Trophoblast cell (in vitro differentiated cells and primary cell): Measurements from ENCODE around the gene DLK1.

Experiments
- DNase-seq, 2 donors: peaks; one replicate each; pipeline ENCODE4 v3.0.0-alpha.2; 2016
- H2AFZ ChIP-seq: 2 replicates; pipeline ENCODE4 v1.6.1; 2013; ENCODE audit warnings: low read length, moderate library complexity, mild to moderate bottlenecking; ENCODE audit not compliant: insufficient read depth, poor library complexity
- H2AK5ac ChIP-seq: 2 replicates; pipeline ENCODE4 v1.6.1; 2013; ENCODE audit warnings: mild to moderate bottlenecking, low read length
- H2BK120ac ChIP-seq: 2 replicates; pipeline ENCODE4 v1.6.1; 2013; ENCODE audit warnings: low read length, mild to moderate bottlenecking, moderate library complexity; ENCODE audit not compliant: insufficient read depth, poor library complexity
- H2BK12ac ChIP-seq: 2 replicates; pipeline ENCODE4 v1.6.1; 2013; ENCODE audit warnings: mild to moderate bottlenecking, low read length, moderate library complexity
- H2BK5ac ChIP-seq: 2 replicates; pipeline ENCODE4 v1.6.1; 2013; ENCODE audit warnings: low read length, low read depth, moderate library complexity, mild to moderate bottlenecking; ENCODE audit not compliant: poor library complexity
- H3K14ac ChIP-seq: 2 replicates; pipeline ENCODE4 v1.6.1; 2013; ENCODE audit warnings: mild to moderate bottlenecking, low read length
- H3K18ac ChIP-seq: 2 replicates; pipeline ENCODE4 v1.6.1; 2013; ENCODE audit warnings: mild to moderate bottlenecking, low read length
- H3K23ac ChIP-seq: 2 replicates; pipeline ENCODE4 v1.6.1; 2013; ENCODE audit warnings: low read length
- H3K27ac ChIP-seq: 2 replicates; pipeline ENCODE4 v1.5.1; 2013; ENCODE audit warnings: low read depth, mild to moderate bottlenecking, inconsistent platforms, low read length, moderate library complexity
- H3K27me3 ChIP-seq: 2 replicates; pipeline ENCODE4 v1.6.1; 2013; ENCODE audit warnings: inconsistent platforms, mild to moderate bottlenecking, low read length, moderate library complexity; ENCODE audit not compliant: insufficient read depth
- H3K36me3 ChIP-seq, 2 experiments: 1 replicate in 1 of 2; 2 replicates in 1 of 2; pipeline ENCODE4 v1.6.1; 2013; ENCODE audit warnings: low read length in 2 of 2, mild to moderate bottlenecking in 2 of 2, moderate library complexity in 1 of 2; ENCODE audit not compliant: insufficient read depth in 2 of 2, control insufficient read depth in 1 of 2
- H3K4ac ChIP-seq: 2 replicates; pipeline ENCODE4 v1.6.1; 2013; ENCODE audit warnings: low read depth, mild to moderate bottlenecking, low read length, moderate library complexity
- H3K4me1 ChIP-seq, 2 experiments: 1 replicate in 1 of 2; 2 replicates in 1 of 2; pipeline ENCODE4 v1.6.1; 2013; ENCODE audit warnings: low read length in 2 of 2, mild to moderate bottlenecking in 2 of 2, moderate library complexity in 1 of 2; ENCODE audit not compliant: insufficient read depth in 2 of 2, control insufficient read depth in 1 of 2
- H3K4me2 ChIP-seq: 2 replicates; pipeline ENCODE4 v1.6.1; 2013; ENCODE audit warnings: inconsistent platforms, mild to moderate bottlenecking, low read length, moderate library complexity
- H3K4me3 ChIP-seq: 2 replicates; pipeline ENCODE4 v1.5.1; 2013; ENCODE audit warnings: mild to moderate bottlenecking, low read depth, low read length, inconsistent platforms
- H3K79me1 ChIP-seq: one replicate; pipeline ENCODE4 v1.6.1; 2013; ENCODE audit warnings: low read length
- H3K79me2 ChIP-seq: 2 replicates; pipeline ENCODE4 v1.6.1; 2013; ENCODE audit warnings: low read length, mild to moderate bottlenecking; ENCODE audit not compliant: control insufficient read depth, insufficient read depth, poor library complexity
- H3K9ac ChIP-seq: 2 replicates; pipeline ENCODE4 v1.6.1; 2013; ENCODE audit warnings: mild to moderate bottlenecking, low read length
- H3K9me3 ChIP-seq: 2 replicates; pipeline ENCODE4 v1.6.1; 2013; ENCODE audit warnings: low read depth, mild to moderate bottlenecking, control low read depth, inconsistent platforms, low read length; ENCODE audit not compliant: insufficient read depth
- H4K12ac ChIP-seq: 2 replicates; pipeline ENCODE4 v1.6.1; 2013; ENCODE audit warnings: low read depth, mild to moderate bottlenecking, low read length, moderate library complexity
- H4K8ac ChIP-seq: 2 replicates; pipeline ENCODE4 v1.6.1; 2013; ENCODE audit warnings: low read depth, mild to moderate bottlenecking, low read length, moderate library complexity
- H4K91ac ChIP-seq: one replicate; pipeline ENCODE4 v1.6.1; 2013; ENCODE audit warnings: low read depth, mild to moderate bottlenecking, low read length, moderate library complexity
- WGBS: extraction: QIAGEN DNeasy Blood & Tissue Kit; methylation state at CpG from one replicate; pipeline ENCODE4 v1.1.7; 2013; ENCODE audit warnings: missing lambda C conversion rate; ENCODE audit not compliant: insufficient read length, insufficient coverage; ENCODE audit errors: extremely low coverage; 5-methylcytosine and 5-hydroxymethylcytosine counted together

DLK1 gene

DNA sequence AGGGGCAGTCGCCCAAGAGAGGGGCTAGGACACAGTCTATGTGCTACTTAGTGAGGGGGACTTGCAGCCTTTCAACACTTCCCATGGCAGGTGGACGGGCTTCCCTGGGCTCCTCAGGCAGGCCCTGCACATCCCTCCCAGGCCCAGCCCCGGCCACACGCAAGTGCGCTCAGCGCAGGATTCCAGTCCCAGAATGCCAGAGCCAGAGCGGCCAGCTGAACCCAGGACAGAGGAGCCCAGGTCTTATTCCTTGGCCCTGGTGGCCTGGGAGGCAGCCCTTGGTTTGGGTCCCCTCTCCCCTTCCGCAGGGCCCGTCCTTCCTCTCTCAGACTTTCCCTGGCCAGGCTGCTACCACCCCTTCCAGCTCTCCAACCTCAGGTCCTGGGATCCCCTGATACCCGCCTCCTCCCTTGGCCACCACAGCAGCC is 12.0 kb downstream of the DLK1 start:
- no peak overlapping the region for H3K18ac ChIP-seq
- no peak overlapping the region for H4K8ac ChIP-seq
- H3K27me3 ChIP-seq, result no peaks in the 10 kb centered on the region

GRCh38 chr14:100739306-100739705 is 12.6 kb downstream of the DLK1 start:
- WGBS, result no CpG with 5 or more reads among the region's 11 CpGs
- H4K12ac ChIP-seq, result no peak overlapping the region
- no peak overlapping the region for H2AFZ ChIP-seq
- no peaks in the 10 kb centered on the region for H3K79me2 ChIP-seq
- H3K9me3 ChIP-seq, result peaks cover 7% of the 10 kb centered on the region
- no peak overlapping the region for H3K9ac ChIP-seq
- H3K23ac ChIP-seq, result no peak overlapping the region
- H3K18ac ChIP-seq, result no peak overlapping the region
- no peak overlapping the region for H3K14ac ChIP-seq
- no peaks in the 10 kb centered on the region for H3K79me1 ChIP-seq
- no peak overlapping the region for H4K8ac ChIP-seq
- H3K4me1 ChIP-seq, result no peaks in the 10 kb centered on the region
- no peak overlapping the region for H4K91ac ChIP-seq
- no peak overlapping the region for H2AK5ac ChIP-seq
- H2BK120ac ChIP-seq, result no peak overlapping the region
- no peak overlapping the region for H2BK12ac ChIP-seq
- no peak overlapping the region for H3K4ac ChIP-seq
- H3K4me2 ChIP-seq, result no peak overlapping the region
- H3K27ac ChIP-seq, result no peak overlapping the region
- no peak overlapping the region for H3K4me3 ChIP-seq
- no peaks in the 10 kb centered on the region for H3K36me3 ChIP-seq
- H2BK5ac ChIP-seq, result no peak overlapping the region
- DNase-seq, result no peak
- no peaks in the 10 kb centered on the region for H3K27me3 ChIP-seq

More for the DNA sequence above, 12.0 kb downstream of the DLK1 start:
- H2AFZ ChIP-seq, result no peak overlapping the region
- no peak overlapping the region for H3K9ac ChIP-seq
- H4K12ac ChIP-seq, result no peak overlapping the region
- H3K4me2 ChIP-seq, result no peak overlapping the region
- H2BK120ac ChIP-seq, result no peak overlapping the region
- no peak overlapping the region for H3K27ac ChIP-seq
- H3K36me3 ChIP-seq, result no peaks in the 10 kb centered on the region
- no peak overlapping the region for H3K4me3 ChIP-seq
- no peak overlapping the region for H3K23ac ChIP-seq
- no peaks in the 10 kb centered on the region for H3K4me1 ChIP-seq
- no peak overlapping the region for H3K4ac ChIP-seq
- no peaks in the 10 kb centered on the region for H3K79me1 ChIP-seq
- DNase-seq, result no peak
- no peak overlapping the region for H2AK5ac ChIP-seq
- H2BK5ac ChIP-seq, result no peak overlapping the region
- H3K79me2 ChIP-seq, result no peaks in the 10 kb centered on the region
- no peak overlapping the region for H2BK12ac ChIP-seq
- no peak overlapping the region for H3K14ac ChIP-seq
- WGBS, result no CpG with 5 or more reads among the region's 10 CpGs
- no peak overlapping the region for H4K91ac ChIP-seq
- peaks cover 7% of the 10 kb centered on the region for H3K9me3 ChIP-seq

DNA sequence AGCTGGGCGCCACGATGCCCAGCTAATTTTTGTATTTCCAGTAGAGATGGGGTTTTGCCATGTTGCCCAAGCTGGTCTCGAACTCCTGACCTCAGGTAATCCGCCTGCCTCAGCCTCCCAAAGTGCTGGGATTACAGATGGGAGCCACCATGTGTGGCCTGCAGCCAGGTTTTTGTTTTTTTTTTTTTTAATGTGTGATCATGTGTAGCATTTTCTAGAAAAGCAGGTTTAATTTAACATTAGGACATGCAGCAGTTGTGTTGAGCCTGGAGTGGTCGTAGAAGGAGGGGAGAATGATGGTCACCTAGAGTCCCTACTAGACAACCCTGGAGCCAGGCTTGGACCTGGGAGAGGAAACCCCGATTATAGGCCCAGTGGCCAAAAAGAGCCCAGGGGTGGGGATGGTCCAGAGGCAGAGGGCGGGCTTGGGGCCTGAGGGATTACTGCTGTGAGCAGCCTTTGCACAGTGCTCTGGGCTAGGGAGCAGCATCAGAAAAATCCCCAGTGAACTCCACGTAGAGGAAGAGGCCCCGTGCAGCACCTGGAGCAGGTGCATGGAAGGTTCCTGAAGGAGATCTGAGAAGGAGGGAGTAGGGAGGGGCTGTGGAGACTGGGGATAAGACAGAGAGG is 13.6 kb downstream of the DLK1 start:
- Histone ChIP-seq H3K9me3 (peaks cover 6% of the 10 kb centered on the region), H3K14ac (no peak overlapping the region), H2AK5ac (no peak overlapping the region), H2BK120ac (no peak overlapping the region), H2BK12ac (no peak overlapping the region), H3K4me1 (no peaks in the 10 kb centered on the region), H3K79me2 (no peaks in the 10 kb centered on the region), H3K9ac (no peak overlapping the region), H3K27ac (no peak overlapping the region), H3K27me3 (no peaks in the 10 kb centered on the region), H3K4me2 (no peak overlapping the region), H3K4me3 (no peak overlapping the region), H3K18ac (no peak overlapping the region), H4K91ac (no peak overlapping the region), H3K36me3 (no peaks in the 10 kb centered on the region), H2BK5ac (no peak overlapping the region), H3K4ac (no peak overlapping the region), H3K79me1 (no peaks in the 10 kb centered on the region), H4K12ac (no peak overlapping the region), H3K23ac (no peak overlapping the region), H4K8ac (no peak overlapping the region), H2AFZ (no peak overlapping the region)
- no peak for DNase-seq
- WGBS, result no CpG with 5 or more reads among the region's 9 CpGs

- Histone ChIP-seq H2BK120ac (no peak overlapping the region), H3K9me3 (peaks cover 6% of the 10 kb centered on the region), H3K18ac (no peak overlapping the region), H2AFZ (no peak overlapping the region), H3K4me2 (no peak overlapping the region), H3K36me3 (no peaks in the 10 kb centered on the region), H2BK12ac (no peak overlapping the region), H3K27ac (no peak overlapping the region), H2BK5ac (no peak overlapping the region), H4K91ac (no peak overlapping the region), H3K79me2 (no peaks in the 10 kb centered on the region), H3K9ac (no peak overlapping the region), H3K23ac (no peak overlapping the region), H3K27me3 (no peaks in the 10 kb centered on the region), H3K4me1 (no peaks in the 10 kb centered on the region), H3K4me3 (no peak overlapping the region), H3K79me1 (no peaks in the 10 kb centered on the region), H3K14ac (no peak overlapping the region), H3K4ac (no peak overlapping the region), H4K12ac (no peak overlapping the region), H2AK5ac (no peak overlapping the region), H4K8ac (no peak overlapping the region)
- no peak for DNase-seq
- whole genome bisulfite sequencing, result no CpG with 5 or more reads among the region's 7 CpGs
These were observed 14.2 kb downstream of the DLK1 start for GRCh38 chr14:100740929-100741328.
